Measurements from ENCODE around the gene TMEM243.

The TMEM243 gene

GRCh38 chr7:87179180-87179579 is 40.4 kb downstream of the TMEM243 start:
- TF ChIP-seq CTCF (IDR thresholded peaks at IDR 0.05; ENCODE audit: low read depth, low read length, missing control alignments) = no peak
- in situ Hi-C loops (cut with HindIII; ENCODE audit: low pct_ligation_motif_present, low sequenced_read_pairs) = no loop called here
- peaks cover 60% of the 10 kb centered on the region for H3K36me3 ChIP-seq (replicated peaks)
- H3K27me3 ChIP-seq (replicated peaks) = no peaks in the 10 kb centered on the region
- no peak for DNase-seq
- no peak overlapping the region for H3K27ac ChIP-seq
- H3K4me3 ChIP-seq (ENCODE audit: low read depth, low read length) = no peak overlapping the region

- Histone ChIP-seq H3K36me3 (replicated peaks) (peaks cover 58% of the 10 kb centered on the region), H3K27me3 (replicated peaks) (no peaks in the 10 kb centered on the region), H3K27ac (no peak overlapping the region), H3K4me3 (ENCODE audit: low read depth, low read length) (no peak overlapping the region)
- no peak for DNase-seq
- in situ Hi-C loops (cut with HindIII; ENCODE audit: low pct_ligation_motif_present, low sequenced_read_pairs) = no loop called here
- no peak for TF ChIP-seq CTCF (IDR thresholded peaks at IDR 0.05; ENCODE audit: low read depth, low read length, missing control alignments)
These were observed 41.2 kb downstream of the TMEM243 start for GRCh38 chr7:87178320-87178719.

- H3K4me3 ChIP-seq (ENCODE audit: low read depth, low read length) = no peak overlapping the region
- H3K27me3 ChIP-seq (replicated peaks) = no peaks in the 10 kb centered on the region
- H3K27ac ChIP-seq = no peak overlapping the region
- peaks cover 67% of the 10 kb centered on the region for H3K36me3 ChIP-seq (replicated peaks)
- in situ Hi-C loops (cut with HindIII; ENCODE audit: low pct_ligation_motif_present, low sequenced_read_pairs) = no loop called here
- TF ChIP-seq CTCF (IDR thresholded peaks at IDR 0.05; ENCODE audit: low read depth, low read length, missing control alignments) = no peak
- DNase-seq = no peak
These were observed 46.1 kb downstream of the TMEM243 start for GRCh38 chr7:87173471-87173870.

GRCh38 chr7:87171282-87171934 is 48.1 kb downstream of the TMEM243 start:
- no peak overlapping the region for H3K4me3 ChIP-seq (ENCODE audit: low read depth, low read length)
- in situ Hi-C loops (cut with HindIII; ENCODE audit: low pct_ligation_motif_present, low sequenced_read_pairs) = no loop called here
- H3K27ac ChIP-seq = no peak overlapping the region
- DNase-seq = no peak
- H3K27me3 ChIP-seq (replicated peaks) = no peaks in the 10 kb centered on the region
- no peak for TF ChIP-seq CTCF (IDR thresholded peaks at IDR 0.05; ENCODE audit: low read depth, low read length, missing control alignments)
- H3K36me3 ChIP-seq (replicated peaks) = peaks cover 77% of the 10 kb centered on the region

GRCh38 chr7:87170828-87171227 is 48.7 kb downstream of the TMEM243 start:
- no peak for TF ChIP-seq CTCF (IDR thresholded peaks at IDR 0.05; ENCODE audit: low read depth, low read length, missing control alignments)
- peaks cover 77% of the 10 kb centered on the region for H3K36me3 ChIP-seq (replicated peaks)
- in situ Hi-C loops (cut with HindIII; ENCODE audit: low pct_ligation_motif_present, low sequenced_read_pairs) = no loop called here
- no peak overlapping the region for H3K27ac ChIP-seq
- H3K27me3 ChIP-seq (replicated peaks) = no peaks in the 10 kb centered on the region
- no peak overlapping the region for H3K4me3 ChIP-seq (ENCODE audit: low read depth, low read length)
- no peak for DNase-seq

GRCh38 chr7:87164433-87164832 is 55.1 kb downstream of the TMEM243 start:
- no peak for DNase-seq
- no peak overlapping the region for H3K4me3 ChIP-seq (ENCODE audit: low read depth, low read length)
- in situ Hi-C loops (cut with HindIII; ENCODE audit: low pct_ligation_motif_present, low sequenced_read_pairs) = no loop called here
- TF ChIP-seq CTCF (IDR thresholded peaks at IDR 0.05; ENCODE audit: low read depth, low read length, missing control alignments) = no peak
- no peak overlapping the region for H3K27ac ChIP-seq
- H3K36me3 ChIP-seq (replicated peaks) = peaks cover 56% of the 10 kb centered on the region
- H3K27me3 ChIP-seq (replicated peaks) = no peaks in the 10 kb centered on the region

Measured in brain microvascular endothelial cell (primary cell).